Muscle layer of colon (tissue), 2 donors: Measurements from ENCODE around the gene ZNRF1.
"Not testable (repeated sequence)": the region's sequence is repeated elsewhere in the genome, so short reads cannot be mapped to it uniquely, and the experiment has no call there.

Source experiments
- H3K27ac ChIP-seq: one replicate; pipeline ENCODE4 v1.7.0; 2013; ENCODE audit warnings: low read depth, mild to moderate bottlenecking, low read length, moderate library complexity
- H3K27me3 ChIP-seq, 2 donors: one replicate each; pipeline ENCODE4 v1.7.0; 2013; ENCODE audit warnings: low read length in 2 of 2, mild to moderate bottlenecking in 2 of 2; ENCODE audit not compliant: insufficient read depth in 2 of 2, control insufficient read depth in 1 of 2
- H3K36me3 ChIP-seq: one replicate; pipeline ENCODE4 v1.7.0; 2013; ENCODE audit warnings: mild to moderate bottlenecking, low read length; ENCODE audit not compliant: insufficient read depth
- H3K4me1 ChIP-seq: one replicate; pipeline ENCODE4 v1.7.0; 2013; ENCODE audit warnings: mild to moderate bottlenecking, low read length; ENCODE audit not compliant: insufficient read depth
- H3K4me3 ChIP-seq, 2 donors: one replicate each; pipeline ENCODE4 v1.7.0; 2013; ENCODE audit warnings: low read length in 2 of 2, low read depth in 1 of 2, mild to moderate bottlenecking in 1 of 2, moderate library complexity in 1 of 2
- H3K9ac ChIP-seq: one replicate; pipeline ENCODE4 v1.7.0; 2013; ENCODE audit warnings: low read length
- H3K9me3 ChIP-seq: one replicate; pipeline ENCODE4 v1.7.0; 2013; ENCODE audit warnings: mild to moderate bottlenecking, low read length
- donor health status: abdominal sarcoma.
- donor health status: Adenocarcinoma of cecum.

The ZNRF1 gene

GRCh38 chr16:75019007-75019406, 20.2 kb downstream of the ZNRF1 start:
- Histone ChIP-seq H3K9me3 (no peaks in the 10 kb centered on the region), H3K27ac (no peak overlapping the region), H3K36me3 (no peaks in the 10 kb centered on the region), H3K9ac (no peak overlapping the region), H3K27me3 (no peaks in the 10 kb centered on the region), H3K4me3 (no peak overlapping the region), H3K4me1 (peaks cover 17% of the 10 kb centered on the region)

GRCh38 chr16:75019586-75019985, 20.8 kb downstream of the ZNRF1 start:
- no peak overlapping the region for H3K9ac ChIP-seq
- H3K4me3 ChIP-seq: no peak overlapping the region
- H3K4me1 ChIP-seq: peaks cover 17% of the 10 kb centered on the region
- no peaks in the 10 kb centered on the region for H3K9me3 ChIP-seq
- no peaks in the 10 kb centered on the region for H3K36me3 ChIP-seq
- H3K27ac ChIP-seq: no peak overlapping the region
- H3K27me3 ChIP-seq: no peaks in the 10 kb centered on the region

- H3K4me3 ChIP-seq: no peak overlapping the region
- H3K9me3 ChIP-seq: no peaks in the 10 kb centered on the region
- H3K9ac ChIP-seq: no peak overlapping the region
- H3K27me3 ChIP-seq: no peaks in the 10 kb centered on the region
- peaks cover 21% of the 10 kb centered on the region for H3K4me1 ChIP-seq
- no peak overlapping the region for H3K27ac ChIP-seq
- H3K36me3 ChIP-seq: no peaks in the 10 kb centered on the region
Measured at GRCh38 chr16:75021410-75021809, 22.6 kb downstream of the ZNRF1 start.

GRCh38 chr16:75022567-75022966, 23.7 kb downstream of the ZNRF1 start:
- Histone ChIP-seq H3K9ac (no peak overlapping the region), H3K27ac (no peak overlapping the region), H3K36me3 (no peaks in the 10 kb centered on the region), H3K27me3 (no peaks in the 10 kb centered on the region), H3K4me1 (peaks cover 13% of the 10 kb centered on the region), H3K4me3 (no peak overlapping the region), H3K9me3 (no peaks in the 10 kb centered on the region)

GRCh38 chr16:75023009-75023408, 24.2 kb downstream of the ZNRF1 start:
- Histone ChIP-seq H3K36me3 (no peaks in the 10 kb centered on the region), H3K4me1 (peaks cover 8% of the 10 kb centered on the region), H3K9ac (no peak overlapping the region), H3K9me3 (no peaks in the 10 kb centered on the region), H3K4me3 (no peak overlapping the region), H3K27me3 (no peaks in the 10 kb centered on the region), H3K27ac (no peak overlapping the region)

GRCh38 chr16:75024182-75024581, 25.4 kb downstream of the ZNRF1 start:
- Histone ChIP-seq H3K9ac (no peak overlapping the region), H3K27me3 (no peaks in the 10 kb centered on the region), H3K4me1 (peaks cover 4% of the 10 kb centered on the region), H3K4me3 (no peak overlapping the region), H3K9me3 (no peaks in the 10 kb centered on the region), H3K27ac (no peak overlapping the region), H3K36me3 (no peaks in the 10 kb centered on the region)

- Histone ChIP-seq H3K27ac (no peak overlapping the region), H3K27me3 (no peaks in the 10 kb centered on the region), H3K9ac (no peak overlapping the region), H3K36me3 (no peaks in the 10 kb centered on the region), H3K4me3 (no peak overlapping the region), H3K4me1 (peaks cover 4% of the 10 kb centered on the region), H3K9me3 (no peaks in the 10 kb centered on the region)
Measured at GRCh38 chr16:75024594-75024993, 25.8 kb downstream of the ZNRF1 start.

- no peak overlapping the region for H3K27ac ChIP-seq
- H3K27me3 ChIP-seq: no peaks in the 10 kb centered on the region
- no peaks in the 10 kb centered on the region for H3K36me3 ChIP-seq
- peaks cover 4% of the 10 kb centered on the region for H3K4me1 ChIP-seq
- H3K4me3 ChIP-seq: no peak overlapping the region
- no peaks in the 10 kb centered on the region for H3K9me3 ChIP-seq
- no peak overlapping the region for H3K9ac ChIP-seq
Measured at GRCh38 chr16:75025761-75026160, 26.9 kb downstream of the ZNRF1 start.

- not testable (repeated sequence) for H3K9me3 ChIP-seq, H3K27me3 ChIP-seq, H3K36me3 ChIP-seq, H3K4me3 ChIP-seq, H3K27ac ChIP-seq, H3K4me1 ChIP-seq, H3K9ac ChIP-seq
Measured at GRCh38 chr16:75026239-75026891, 27.5 kb downstream of the ZNRF1 start.

GRCh38 chr16:75026892-75027391, 28.1 kb downstream of the ZNRF1 start:
- no peaks in the 10 kb centered on the region for H3K9me3 ChIP-seq
- no peak overlapping the region for H3K9ac ChIP-seq
- H3K4me1 ChIP-seq: peaks cover 4% of the 10 kb centered on the region
- no peak overlapping the region for H3K27ac ChIP-seq
- no peaks in the 10 kb centered on the region for H3K27me3 ChIP-seq
- no peaks in the 10 kb centered on the region for H3K36me3 ChIP-seq
- H3K4me3 ChIP-seq: no peak overlapping the region

- Histone ChIP-seq H3K9ac (no peak overlapping the region), H3K4me1 (peaks cover 4% of the 10 kb centered on the region), H3K27me3 (no peaks in the 10 kb centered on the region), H3K27ac (no peak overlapping the region), H3K36me3 (no peaks in the 10 kb centered on the region), H3K9me3 (no peaks in the 10 kb centered on the region), H3K4me3 (no peak overlapping the region)
Measured at GRCh38 chr16:75027520-75028300, 28.9 kb downstream of the ZNRF1 start.
